Keratinocyte (primary cell): ENCODE measurements around the gene SCGB1A1. TPM values are rescaled to one million over a fixed set of nuclear protein-coding genes. Genes with fewer than 3 reads are reported as not detected.

Source experiments
- DNase-seq: peaks from one replicate; pipeline ENCODE4 v3.0.0-alpha.2; 2011; ENCODE audit warnings: low read depth, missing footprints, low spot score
- FAIRE-seq: peaks from 2 replicates; lab custom pipeline; 2011; peaks lifted over from hg19 to GRCh38; lab: Jason Lieb, UNC
- H2AFZ ChIP-seq: 2 replicates; pipeline ENCODE4 v1.6.0; 2012; ENCODE audit warnings: low read length, control low read depth, inconsistent platforms; ENCODE audit not compliant: control insufficient read depth
- H3K27ac ChIP-seq: 2 replicates; pipeline ENCODE4 v1.5.1; 2011; ENCODE audit warnings: low read length; ENCODE audit not compliant: control insufficient read depth, insufficient read depth
- H3K27me3 ChIP-seq: 3 replicates; pipeline ENCODE4 v1.6.0; 2011; ENCODE audit warnings: low read length; ENCODE audit not compliant: control insufficient read depth, insufficient read depth; ENCODE audit errors: extremely low read depth
- H3K36me3 ChIP-seq, 2 experiments: 2 replicates in 1 of 2; 3 replicates in 1 of 2; pipeline ENCODE4 v1.5.1; 2011; ENCODE audit warnings: low read length in 2 of 2, mild to moderate bottlenecking in 1 of 2; ENCODE audit not compliant: control insufficient read depth in 2 of 2, insufficient read depth in 2 of 2; ENCODE audit errors: extremely low read depth in 1 of 2
- H3K4me1 ChIP-seq: 3 replicates; pipeline ENCODE4 v1.5.1; 2011; ENCODE audit warnings: low read length; ENCODE audit not compliant: control insufficient read depth, insufficient read depth; ENCODE audit errors: extremely low read depth
- H3K4me2 ChIP-seq: 3 replicates; pipeline ENCODE4 v1.6.0; 2011; ENCODE audit warnings: low read depth, low read length; ENCODE audit not compliant: control insufficient read depth, insufficient read depth; ENCODE audit errors: extremely low read depth
- H3K4me3 ChIP-seq, 3 experiments: fragments of 200-600 bp in 1 of 3; sonication (generic) in 1 of 3; 2 replicates in 2 of 3; 3 replicates in 1 of 3; pipeline ENCODE4 v1.5.1; 2011 to 2016; ENCODE audit warnings: low read length in 3 of 3, mild to moderate bottlenecking in 3 of 3, control low read depth in 2 of 3, inconsistent platforms in 1 of 3, low read depth in 1 of 3, mixed read lengths in 1 of 3, mixed run types in 1 of 3, moderate library complexity in 1 of 3; ENCODE audit not compliant: control insufficient read depth in 2 of 3, insufficient read depth in 2 of 3; ENCODE audit errors: extremely low read depth in 1 of 3
- H3K79me2 ChIP-seq: 2 replicates; pipeline ENCODE4 v1.6.0; 2012; ENCODE audit warnings: low read length; ENCODE audit not compliant: control insufficient read depth, insufficient read depth
- H3K9ac ChIP-seq: 3 replicates; pipeline ENCODE4 v1.6.0; 2011; ENCODE audit warnings: low read length; ENCODE audit not compliant: control insufficient read depth, insufficient read depth; ENCODE audit errors: extremely low read depth
- H3K9me1 ChIP-seq: 3 replicates; pipeline ENCODE4 v1.6.0; 2011; ENCODE audit warnings: low read length; ENCODE audit not compliant: control insufficient read depth, insufficient read depth; ENCODE audit errors: extremely low read depth
- H3K9me3 ChIP-seq: 2 replicates; pipeline ENCODE4 v1.5.1; 2012; ENCODE audit warnings: low read depth, low read length; ENCODE audit not compliant: control insufficient read depth
- H4K20me1 ChIP-seq: 3 replicates; pipeline ENCODE4 v1.6.0; 2011; ENCODE audit warnings: low read length; ENCODE audit not compliant: control insufficient read depth, insufficient read depth; ENCODE audit errors: extremely low read depth
- CTCF ChIP-seq, 3 experiments: IDR thresholded peaks in 1 of 3; conservative IDR thresholded peaks in 1 of 3; optimal IDR thresholded peaks in 1 of 3; 2 replicates in 2 of 3; 3 replicates in 1 of 3; pipeline versions ENCODE3 to v1.5.1; 2011; ENCODE audit warnings: low read length in 3 of 3, mild to moderate bottlenecking in 3 of 3, moderate library complexity in 2 of 3, control low read depth in 1 of 3, inconsistent platforms in 1 of 3; ENCODE audit not compliant: insufficient read depth in 2 of 3; ENCODE audit errors: extremely low read depth in 1 of 3
- EZH2 ChIP-seq: IDR thresholded peaks from one replicate; pipeline ENCODE4 v1.6.1; 2012; ENCODE audit warnings: inconsistent platforms, mild to moderate bottlenecking, low read length, moderate library complexity
- dilution Hi-C: fragments of 300-500 bp; cut with MboI; formaldehyde crosslinking; loops from one replicate; pipeline ENCODE4 v1.7.0; 2020; ENCODE audit warnings: low sequenced_read_pairs; ENCODE audit not compliant: extremely low pct_ligation_motif_present
- polyA plus RNA-seq, 5 experiments: library from polyadenylated mRNA; depleted of rRNA in 3 of 5; stranded (reverse) in 3 of 5; stranded (forward) in 1 of 5; unstranded in 1 of 5; fragments of >200 nt; gene quantifications; 1 replicate in 1 of 5; 2 replicates in 3 of 5; 3 replicates in 1 of 5; pipeline versions ENCODE4 v1.2.1 to v1.2.3, GENCODE V29; 2011 to 2012; ENCODE audit warnings: missing spikeins in 2 of 5, low read depth in 1 of 5, low replicate concordance in 1 of 5

The SCGB1A1 gene
- polyA plus RNA-seq, 1 donor (not counting 4 experiments of a cell fraction or from before 2014, with no cell fraction given), result not detected

GRCh38 chr11:62431171-62431901 is 12.5 kb downstream of the SCGB1A1 start:
- H3K4me1 ChIP-seq, result peaks cover 10% of the 10 kb centered on the region
- FAIRE-seq (no peak), DNase-seq (no peak)
- H3K4me3 ChIP-seq, result no peak overlapping the region
- no peak overlapping the region for H2AFZ ChIP-seq
- no peak overlapping the region for H3K9ac ChIP-seq
- H3K27ac ChIP-seq, result no peak overlapping the region
- no peaks in the 10 kb centered on the region for H4K20me1 ChIP-seq
- TF ChIP-seq EZH2 (no peak), CTCF (optimal IDR thresholded peaks at IDR 0.05 in 1 of 3, IDR thresholded peaks at IDR 0.05 in 1 of 3, conservative IDR thresholded peaks at IDR 0.05 in 1 of 3; ENCODE audit: extremely low read depth in 1 of 3, insufficient read depth in 2 of 3, low read length in 3 of 3) (no peak)
- no peaks in the 10 kb centered on the region for H3K9me3 ChIP-seq
- no peaks in the 10 kb centered on the region for H3K79me2 ChIP-seq
- dilution Hi-C loops, result no loop called here
- peaks cover 4% of the 10 kb centered on the region for H3K9me1 ChIP-seq
- no peaks in the 10 kb centered on the region for H3K36me3 ChIP-seq
- H3K4me2 ChIP-seq, result no peak overlapping the region
- H3K27me3 ChIP-seq, result no peaks in the 10 kb centered on the region

- dilution Hi-C loops, result no loop called here
- Histone ChIP-seq H3K9me3 (no peaks in the 10 kb centered on the region), H3K4me2 (no peak overlapping the region), H3K27me3 (no peaks in the 10 kb centered on the region), H2AFZ (no peak overlapping the region), H3K9me1 (peaks cover 4% of the 10 kb centered on the region), H3K4me1 (peaks cover 9% of the 10 kb centered on the region), H3K36me3 (no peaks in the 10 kb centered on the region), H3K27ac (no peak overlapping the region), H3K4me3 (no peak overlapping the region), H4K20me1 (no peaks in the 10 kb centered on the region), H3K9ac (no peak overlapping the region), H3K79me2 (no peaks in the 10 kb centered on the region)
- TF ChIP-seq CTCF (optimal IDR thresholded peaks at IDR 0.05 in 1 of 3, IDR thresholded peaks at IDR 0.05 in 1 of 3, conservative IDR thresholded peaks at IDR 0.05 in 1 of 3; ENCODE audit: extremely low read depth in 1 of 3, insufficient read depth in 2 of 3, low read length in 3 of 3) (no peak), EZH2 (no peak)
- FAIRE-seq, result no peak
- DNase-seq, result no peak
Observed at GRCh38 chr11:62432695-62433094, 13.9 kb downstream of the SCGB1A1 start.
